HG03520 (cell line): ENCODE results near the gene SLC35F3.

ENCODE experiments used
- ATAC-seq: cut with Tn5 transposase; IDR thresholded peaks from one replicate; pipeline ENCODE4 v1.9.1; 2021; ENCODE audit warnings: mild to moderate bottlenecking, moderate library complexity; ENCODE audit not compliant: unreplicated experiment

SLC35F3 gene

DNA sequence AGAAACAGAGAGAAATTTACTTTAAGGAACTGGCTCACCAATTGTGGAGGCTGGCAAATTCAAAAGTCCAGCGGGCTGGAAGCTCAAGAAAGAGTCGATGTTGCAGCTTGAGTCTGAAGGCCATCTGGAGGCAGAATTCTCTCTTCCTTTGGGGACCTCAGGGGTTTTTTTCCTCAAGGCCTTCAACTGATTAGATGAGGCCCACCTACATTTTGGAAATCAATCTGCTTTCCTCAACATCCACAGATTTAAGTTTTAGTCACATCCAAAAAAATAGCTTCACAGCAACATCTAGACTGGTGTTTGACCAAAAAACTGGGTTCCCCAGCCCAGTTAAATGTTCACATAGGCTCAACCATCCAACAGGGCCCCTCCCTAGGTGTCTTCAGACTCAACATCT is 114.9 kb downstream of the SLC35F3 start:
- ATAC-seq = no peak

DNA sequence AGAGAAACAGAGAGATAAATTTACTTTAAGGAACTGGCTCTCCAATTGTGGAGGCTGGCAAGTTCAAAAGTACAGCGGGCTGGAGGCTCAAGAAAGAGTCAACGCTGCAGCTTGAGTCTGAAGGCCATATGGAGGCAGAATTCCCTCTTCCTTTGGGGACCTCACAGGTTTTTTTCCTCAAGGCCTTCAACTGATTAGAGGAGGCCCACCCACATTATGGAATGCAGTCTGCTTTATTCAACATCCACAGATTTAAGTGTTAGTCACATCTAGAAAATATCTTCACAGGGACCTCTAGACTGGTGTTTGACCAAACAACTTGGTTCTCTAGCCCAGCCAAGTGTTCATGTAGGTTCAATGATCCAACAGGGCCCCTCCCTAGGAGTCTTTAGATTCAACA is 117.8 kb downstream of the SLC35F3 start:
- ATAC-seq = no peak

DNA sequence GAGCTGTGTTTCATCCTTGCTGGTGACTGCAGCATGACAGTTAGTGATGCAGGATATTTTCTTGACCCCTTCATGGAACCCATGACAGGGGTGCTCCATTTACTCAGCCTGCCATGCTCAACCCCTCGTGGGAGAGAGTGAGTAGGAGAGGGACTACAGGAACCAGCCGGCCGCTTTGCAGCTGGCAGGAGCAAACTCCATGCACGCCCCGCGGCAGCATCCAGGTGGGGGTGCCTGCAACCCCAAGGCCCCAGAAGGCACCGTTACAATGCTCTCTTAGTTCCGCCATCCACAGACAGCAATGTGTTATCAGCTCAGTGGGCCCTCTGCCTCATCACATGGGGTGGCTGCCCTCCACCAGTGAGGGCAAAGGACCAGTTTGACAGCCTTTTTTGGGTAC is 135.1 kb downstream of the SLC35F3 start:
- no peak for ATAC-seq

DNA sequence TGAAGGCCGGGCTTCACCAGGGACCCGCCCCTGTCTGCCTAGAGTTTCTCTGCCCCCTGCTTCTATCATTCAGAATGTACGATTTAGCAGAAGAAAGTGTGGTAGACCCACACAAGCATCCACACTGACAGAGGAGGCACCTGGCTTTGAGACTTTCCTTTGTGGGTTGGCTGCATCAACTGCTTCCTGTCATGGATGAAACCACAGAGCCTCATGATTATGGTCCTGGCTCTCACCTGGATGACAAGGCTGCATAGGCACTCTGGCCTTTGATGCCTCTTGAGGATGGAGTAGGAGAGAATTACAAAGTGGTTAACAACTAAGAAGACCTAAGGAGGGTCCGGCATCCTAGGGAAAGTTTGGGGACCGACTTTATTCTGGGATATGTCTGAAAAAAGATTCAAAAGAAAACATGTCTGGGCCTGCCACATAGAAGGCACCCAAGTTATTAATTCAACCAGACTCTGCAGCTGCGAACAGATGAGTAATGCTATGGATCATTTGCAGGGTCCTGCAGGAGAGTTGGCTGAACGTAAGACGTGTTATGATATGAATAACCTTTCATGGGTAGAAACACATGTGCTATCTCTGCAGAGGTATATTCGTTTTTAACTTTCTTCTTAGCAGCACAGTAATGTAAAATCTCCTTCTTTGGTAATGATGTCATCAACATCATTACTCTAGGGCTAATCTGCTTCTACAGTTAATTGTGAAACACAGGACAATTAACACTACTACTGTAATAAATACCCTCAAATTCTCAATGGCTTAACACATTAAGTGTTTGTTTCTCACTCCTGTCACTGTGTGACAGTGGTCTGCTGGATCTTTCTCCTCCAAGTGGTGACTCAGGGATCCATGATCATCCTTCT is 136.2 kb downstream of the SLC35F3 start:
- no peak for ATAC-seq

DNA sequence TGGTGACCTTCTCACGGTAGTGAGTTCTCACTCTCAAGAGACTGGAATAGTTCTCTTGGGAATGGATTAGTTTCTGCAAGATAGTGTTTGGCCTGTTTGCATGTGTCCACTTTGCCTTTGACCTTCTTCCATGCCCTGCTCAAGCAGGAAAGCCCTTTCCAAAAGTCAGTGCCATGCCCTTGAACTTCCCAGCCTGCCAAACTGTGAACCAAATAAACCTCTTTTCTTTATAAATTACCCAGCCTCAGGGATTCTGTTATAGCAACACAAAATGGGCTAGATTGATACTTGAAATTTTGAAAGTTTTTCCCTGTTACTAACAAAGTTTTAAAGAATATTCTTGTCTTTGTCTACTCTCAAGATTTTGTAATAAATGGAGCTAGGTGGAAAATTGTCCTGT is 139.6 kb downstream of the SLC35F3 start:
- ATAC-seq = no peak

DNA sequence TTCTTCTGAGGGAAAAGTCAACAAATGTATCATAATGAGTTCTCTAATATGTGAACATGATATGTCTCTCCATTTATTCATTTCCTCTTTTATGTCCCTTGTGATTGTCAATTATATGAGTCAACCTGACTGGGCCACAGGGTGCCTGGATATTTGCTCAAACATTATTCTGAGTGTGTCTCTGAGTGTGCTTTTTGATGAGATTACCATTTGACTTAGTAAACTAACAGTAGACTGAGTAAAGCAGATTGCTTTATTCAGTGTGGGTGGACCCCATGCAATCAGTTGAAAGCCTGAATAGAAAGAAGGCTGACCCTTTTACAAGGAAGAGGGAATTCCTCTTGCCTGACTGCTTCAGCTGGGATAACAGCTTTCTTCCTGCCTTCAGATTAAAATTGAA is 142.6 kb downstream of the SLC35F3 start:
- no peak for ATAC-seq

DNA sequence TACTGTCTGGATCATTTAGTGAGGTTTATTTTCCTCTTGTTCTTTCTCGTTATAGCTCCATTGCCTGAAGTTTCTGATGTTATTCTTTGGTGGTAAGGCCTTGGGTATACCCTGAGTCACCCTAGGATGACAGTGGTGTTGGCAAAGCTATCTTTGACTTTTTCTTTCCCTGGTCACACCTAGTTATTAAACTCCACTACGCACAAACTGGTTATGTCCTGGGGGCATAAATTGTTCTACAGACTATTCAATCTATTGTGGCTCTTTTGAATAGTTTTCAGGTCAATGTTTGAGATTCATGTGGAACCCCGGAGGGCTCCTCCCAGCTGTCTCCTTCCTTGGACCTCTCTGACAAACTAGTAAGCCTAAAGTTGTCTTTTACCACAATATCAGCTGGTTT is 157.7 kb downstream of the SLC35F3 start:
- ATAC-seq = no peak

DNA sequence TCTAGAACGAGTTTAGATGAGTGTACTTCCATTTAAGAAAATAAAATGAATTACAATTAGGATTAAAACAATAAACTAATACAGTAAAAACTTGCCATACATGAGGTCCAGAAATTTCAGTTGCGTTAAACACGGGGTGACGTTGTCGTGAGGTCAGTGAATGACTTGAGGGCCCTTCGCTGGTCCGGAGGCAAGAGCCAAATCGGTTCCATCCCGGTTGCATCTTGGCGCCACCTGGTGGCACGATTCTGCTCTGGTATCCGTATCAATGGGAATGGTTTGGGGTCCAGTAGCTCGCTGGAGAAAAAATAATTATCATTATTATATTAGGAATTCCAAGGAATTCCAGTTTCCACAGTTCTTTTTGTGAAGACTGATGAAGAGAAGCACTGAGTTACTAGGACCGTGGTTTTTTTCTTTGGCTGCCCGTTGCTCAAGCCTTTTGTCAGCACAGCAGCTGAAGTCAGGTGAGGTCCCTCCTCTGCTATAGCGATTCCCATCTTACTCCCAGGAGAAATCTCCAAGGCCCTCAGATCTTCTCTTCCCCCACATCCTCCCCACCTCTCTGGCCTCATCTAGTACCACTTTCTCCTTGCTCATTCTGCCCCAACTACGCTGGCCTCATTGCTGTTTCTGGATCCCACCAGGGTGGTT is 161.4 kb downstream of the SLC35F3 start:
- no peak for ATAC-seq

DNA sequence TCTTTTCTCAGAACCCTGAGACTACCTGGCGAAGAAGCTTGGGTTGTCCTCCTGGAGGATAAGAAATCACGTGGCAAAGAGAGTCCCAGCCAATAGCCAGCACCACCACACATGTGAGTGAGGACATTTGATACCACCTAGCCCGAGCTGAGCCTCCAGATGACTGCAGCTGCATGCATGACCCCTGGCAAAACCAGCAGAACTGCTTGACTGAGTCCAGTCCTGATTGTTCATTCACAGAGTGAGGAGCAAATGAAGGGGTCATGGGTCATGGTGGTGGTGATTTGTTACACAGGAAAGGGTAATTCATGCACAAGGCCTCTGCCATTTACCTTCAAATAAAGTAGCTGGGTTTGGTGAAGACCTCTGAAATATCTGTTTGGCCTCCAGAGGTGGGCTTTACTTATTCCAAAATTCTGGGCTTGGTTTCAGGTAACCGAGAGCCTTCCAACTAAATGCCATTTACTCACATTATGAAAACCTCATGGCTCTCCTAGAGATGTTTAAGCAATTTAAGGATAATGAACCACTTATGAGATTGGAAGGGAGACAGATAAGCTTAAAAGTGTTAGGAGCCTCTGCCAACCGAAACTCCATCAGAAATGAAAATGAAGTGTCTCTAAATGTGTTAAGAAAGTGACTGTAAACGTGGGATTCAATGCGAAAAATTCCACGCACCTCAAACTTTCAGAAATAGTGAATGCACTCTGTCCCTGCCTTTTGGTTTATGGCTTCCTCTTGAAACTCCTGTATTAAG is 163.3 kb downstream of the SLC35F3 start:
- ATAC-seq = no peak

DNA sequence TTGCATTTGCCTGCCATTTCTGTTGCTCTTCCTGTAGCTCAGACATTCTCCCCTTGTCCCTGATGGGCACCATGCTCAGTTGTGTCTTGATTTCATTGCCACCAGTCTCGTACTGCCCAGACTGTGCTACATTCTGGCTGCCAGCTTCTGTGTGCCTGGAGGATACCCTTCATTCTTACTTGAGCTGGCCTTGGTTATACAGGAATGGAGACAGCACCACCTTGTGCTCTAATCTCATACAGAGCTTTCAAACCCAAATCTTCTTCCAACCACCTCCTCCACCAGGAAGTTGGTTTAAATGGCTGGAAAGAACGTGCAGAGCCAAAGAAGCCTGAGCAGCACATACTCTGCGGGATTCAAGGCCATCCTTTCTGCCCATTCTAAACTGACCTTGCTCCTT is 165.3 kb downstream of the SLC35F3 start:
- no peak for ATAC-seq

DNA sequence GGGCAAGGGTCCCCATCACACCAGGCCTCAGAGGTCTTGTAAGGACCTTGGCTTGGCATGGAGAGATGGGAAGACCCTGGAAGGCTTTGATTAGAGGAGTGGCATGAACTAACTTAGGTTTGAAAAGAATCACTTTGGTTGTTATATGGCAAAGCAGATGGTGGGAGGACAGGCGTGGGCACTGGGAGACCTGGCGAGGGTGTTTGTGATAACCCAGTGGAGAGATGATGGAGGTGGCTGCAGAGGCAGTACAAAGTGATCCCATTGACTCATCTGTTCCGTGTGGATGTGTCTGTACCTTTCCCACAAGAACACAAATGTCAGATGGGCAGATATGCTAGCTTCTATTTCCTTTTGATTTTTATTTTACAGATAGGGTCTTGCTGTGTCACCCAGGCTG is 168.3 kb downstream of the SLC35F3 start:
- no peak for ATAC-seq

DNA sequence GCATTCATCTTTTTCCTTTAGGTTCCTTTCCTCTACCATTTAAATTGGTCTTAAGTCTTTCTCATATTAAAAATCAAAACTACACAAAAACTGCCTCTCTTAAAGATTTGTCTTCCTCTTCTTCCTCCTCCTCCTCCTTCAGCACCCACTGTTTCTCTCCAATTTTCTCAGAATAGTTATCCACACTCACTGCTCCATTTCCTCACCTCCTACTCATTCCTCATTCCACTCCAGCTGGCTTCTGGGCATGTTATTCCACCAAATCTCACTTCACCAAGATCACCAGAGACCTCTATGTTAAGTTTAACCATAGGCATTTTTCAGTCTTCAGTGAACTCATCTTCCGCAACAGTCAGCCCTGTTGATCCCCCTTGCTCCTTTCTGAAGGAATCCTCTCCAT is 173.7 kb downstream of the SLC35F3 start:
- ATAC-seq = no peak

DNA sequence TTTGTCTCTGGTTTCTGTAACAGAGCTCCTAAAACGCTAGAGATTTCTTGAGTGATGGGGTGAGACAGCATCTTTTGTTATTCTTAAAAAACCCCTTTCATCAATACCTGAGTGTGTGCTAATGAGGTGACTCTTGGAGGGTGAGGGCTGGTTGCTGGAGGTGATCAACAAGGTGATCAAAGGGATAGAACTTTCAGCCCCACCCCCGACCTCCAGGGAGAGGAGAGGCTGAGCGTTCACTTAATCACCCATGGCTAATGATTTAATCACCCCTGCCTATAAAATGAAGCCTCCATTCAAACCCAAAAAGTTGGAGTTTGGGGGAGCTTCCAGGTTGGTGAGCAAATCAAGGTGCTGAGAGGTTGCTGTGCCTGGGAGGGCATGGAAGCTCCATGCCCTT is 175.4 kb downstream of the SLC35F3 start:
- ATAC-seq = no peak

DNA sequence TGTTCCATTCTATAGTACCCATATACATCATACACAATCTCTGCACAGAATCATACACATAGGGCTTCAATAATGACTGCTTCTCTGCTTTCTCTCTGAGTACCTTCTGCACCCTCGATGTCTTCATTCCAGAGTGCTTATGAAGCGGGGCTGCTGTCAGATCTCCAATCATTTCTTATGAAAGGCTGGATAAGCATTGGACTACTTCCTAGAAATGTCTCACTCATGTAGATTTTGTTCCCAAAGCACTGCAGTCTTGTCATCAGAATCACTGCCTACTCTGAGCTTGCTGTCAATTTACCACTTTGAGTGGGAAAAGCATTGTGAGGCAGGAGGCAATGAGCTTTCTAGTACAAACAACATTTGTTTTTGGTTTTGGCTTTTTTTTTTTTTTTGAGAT is 179.0 kb downstream of the SLC35F3 start:
- ATAC-seq = no peak

DNA sequence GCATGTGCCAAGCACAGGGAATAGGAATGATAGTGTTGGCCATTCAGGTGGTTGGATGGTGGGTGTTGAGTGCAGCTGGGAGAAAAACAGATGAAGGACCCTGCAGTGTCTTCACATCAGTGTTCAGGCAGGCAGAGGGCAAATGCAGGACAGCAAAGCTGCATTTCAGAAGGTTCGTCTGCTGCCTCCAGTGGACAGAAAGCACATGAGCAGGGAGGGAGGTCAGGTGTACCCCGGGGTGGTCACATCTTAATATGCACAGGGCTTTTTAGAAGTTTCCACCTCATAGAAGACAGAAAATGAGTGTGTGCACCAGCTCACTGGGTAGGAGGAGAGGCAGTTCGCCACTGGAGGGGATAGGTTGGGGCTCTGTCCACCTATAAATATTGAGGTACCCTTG is 184.9 kb downstream of the SLC35F3 start:
- ATAC-seq = no peak

DNA sequence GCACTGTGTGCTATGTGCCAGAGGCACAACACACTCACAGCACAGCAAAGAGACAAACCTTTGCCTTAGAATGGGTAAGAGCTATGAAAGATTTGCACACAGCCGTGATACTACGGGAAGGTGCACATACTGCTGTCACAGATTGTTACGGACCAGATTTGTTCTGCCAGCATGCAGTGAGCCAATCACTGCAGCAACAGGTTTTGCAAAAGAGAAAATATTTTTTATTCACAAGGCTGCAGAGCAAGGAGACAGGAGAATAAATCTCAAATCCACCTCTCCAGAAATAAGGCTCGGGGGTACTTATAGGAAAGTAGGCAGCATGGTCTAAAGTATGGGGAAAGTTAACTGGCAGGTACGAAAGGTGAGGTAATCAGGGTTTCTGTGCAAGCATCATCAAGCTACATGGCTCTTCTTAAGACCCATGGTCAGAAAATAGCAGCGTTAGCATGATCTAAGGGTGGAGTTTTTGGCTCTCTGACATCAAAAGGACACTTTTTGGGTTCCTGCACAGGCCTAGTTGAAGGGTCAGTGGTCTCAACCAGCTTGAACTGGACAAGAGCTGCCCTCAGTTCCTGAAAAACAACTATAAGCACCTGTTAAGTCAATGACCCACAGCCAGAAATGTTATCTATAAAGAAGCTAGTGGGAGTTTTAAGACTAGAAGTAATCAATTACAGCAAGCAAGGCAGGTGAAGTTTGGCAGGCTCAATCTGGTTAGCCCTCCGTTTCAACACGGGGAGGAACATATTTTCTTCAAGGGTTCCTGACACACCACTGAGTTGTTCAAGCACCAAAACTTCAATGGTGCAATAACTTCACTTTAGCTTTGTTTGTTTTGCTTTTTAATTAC is 186.0 kb downstream of the SLC35F3 start:
- no peak for ATAC-seq

DNA sequence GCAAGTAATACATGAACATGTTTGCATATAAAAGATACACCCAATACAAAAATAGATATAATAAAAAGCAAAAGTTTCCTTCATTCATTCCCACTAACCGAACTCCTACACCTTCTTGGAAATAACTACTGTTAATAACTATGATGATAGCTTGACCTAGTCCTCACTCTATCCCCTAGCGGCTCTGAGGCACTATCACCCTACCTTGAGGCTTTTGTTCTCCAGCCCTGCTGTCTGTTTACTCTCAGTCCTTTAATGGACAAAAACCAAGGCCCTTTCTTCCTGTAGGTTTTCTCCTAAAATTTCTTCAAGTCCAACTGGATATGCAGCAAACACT is 186.6 kb downstream of the SLC35F3 start:
- ATAC-seq = no peak

DNA sequence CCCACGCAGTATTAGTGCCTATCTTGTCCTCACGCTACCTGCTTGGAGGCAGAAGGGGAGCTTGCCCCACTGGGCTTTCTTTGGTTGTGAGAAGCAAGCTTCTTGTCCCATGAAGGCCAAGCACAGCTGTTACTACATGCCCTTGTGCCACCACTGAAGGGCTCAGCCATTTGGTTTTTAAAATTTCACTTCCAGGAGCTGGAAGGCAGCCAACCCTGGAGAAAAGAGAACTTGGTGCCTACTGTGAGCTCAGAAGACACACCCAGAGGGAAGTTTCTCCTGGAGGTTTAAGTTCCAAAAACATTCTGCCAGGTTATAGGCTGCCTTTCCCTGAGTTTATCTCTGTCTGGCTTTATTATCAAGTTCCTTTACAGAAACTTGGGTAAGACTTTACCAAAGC is 187.4 kb downstream of the SLC35F3 start:
- no peak for ATAC-seq

DNA sequence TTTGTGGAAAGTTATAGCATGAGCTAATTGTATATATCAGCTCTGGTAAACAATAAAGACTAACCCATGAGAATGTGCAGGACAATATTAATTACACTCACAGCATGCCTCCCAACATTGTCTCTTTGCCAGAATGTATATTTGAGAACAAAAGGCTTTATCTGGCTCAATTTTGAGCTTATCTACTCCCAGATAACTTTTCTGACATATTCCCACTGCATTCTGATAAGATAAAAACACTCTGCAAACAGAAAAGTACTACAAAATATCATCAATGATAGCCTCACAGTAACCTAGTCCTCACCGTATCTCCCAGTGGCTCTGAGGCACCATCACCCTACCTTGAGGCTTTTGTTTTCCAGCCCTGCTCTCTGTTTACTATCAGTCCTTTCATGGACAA is 188.6 kb downstream of the SLC35F3 start:
- ATAC-seq = no peak

DNA sequence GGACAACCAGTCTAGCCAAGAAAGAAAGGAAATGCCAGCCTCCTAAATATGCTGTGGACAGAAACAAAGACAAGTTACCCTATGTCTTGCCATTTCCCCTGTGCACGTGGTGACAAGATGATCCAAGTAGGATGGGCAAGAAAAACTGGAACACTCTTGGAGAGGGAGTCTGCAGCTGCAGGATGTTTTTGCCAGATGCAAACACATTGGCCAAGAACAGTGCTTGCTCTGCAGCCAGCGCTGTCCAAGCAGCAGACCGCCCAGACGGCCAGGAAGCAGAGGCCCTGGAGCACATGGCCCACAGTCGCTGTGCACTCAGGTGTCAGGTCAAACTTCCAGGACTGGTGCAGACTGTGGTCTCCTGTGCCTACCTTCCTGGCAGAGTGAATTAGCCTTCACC is 189.3 kb downstream of the SLC35F3 start:
- no peak for ATAC-seq

DNA sequence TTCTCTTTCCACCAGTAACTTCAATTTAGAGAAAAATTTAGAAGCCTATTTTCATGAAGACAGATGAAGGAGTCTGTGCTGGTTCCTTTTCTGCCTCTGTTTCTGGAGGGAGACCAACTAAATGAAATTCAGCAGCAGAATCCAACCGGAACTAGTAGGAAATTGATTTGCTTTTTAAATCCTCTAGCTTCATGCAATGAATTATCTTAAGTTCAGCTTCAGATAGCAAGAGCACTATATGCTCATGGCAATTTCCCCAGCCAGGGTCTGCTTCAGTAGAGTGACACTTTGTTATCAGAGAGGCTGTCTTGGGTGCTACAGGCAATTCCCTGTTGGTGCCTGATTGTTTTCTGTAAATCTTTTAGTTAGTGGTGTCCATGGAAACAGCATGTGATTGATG is 189.7 kb downstream of the SLC35F3 start:
- ATAC-seq = no peak
